ENCODE results near the gene SALL4.
"Not testable (repeated sequence)": the region's sequence is repeated elsewhere in the genome, so short reads cannot be mapped to it uniquely, and the experiment has no call there.

Gene SALL4

DNA sequence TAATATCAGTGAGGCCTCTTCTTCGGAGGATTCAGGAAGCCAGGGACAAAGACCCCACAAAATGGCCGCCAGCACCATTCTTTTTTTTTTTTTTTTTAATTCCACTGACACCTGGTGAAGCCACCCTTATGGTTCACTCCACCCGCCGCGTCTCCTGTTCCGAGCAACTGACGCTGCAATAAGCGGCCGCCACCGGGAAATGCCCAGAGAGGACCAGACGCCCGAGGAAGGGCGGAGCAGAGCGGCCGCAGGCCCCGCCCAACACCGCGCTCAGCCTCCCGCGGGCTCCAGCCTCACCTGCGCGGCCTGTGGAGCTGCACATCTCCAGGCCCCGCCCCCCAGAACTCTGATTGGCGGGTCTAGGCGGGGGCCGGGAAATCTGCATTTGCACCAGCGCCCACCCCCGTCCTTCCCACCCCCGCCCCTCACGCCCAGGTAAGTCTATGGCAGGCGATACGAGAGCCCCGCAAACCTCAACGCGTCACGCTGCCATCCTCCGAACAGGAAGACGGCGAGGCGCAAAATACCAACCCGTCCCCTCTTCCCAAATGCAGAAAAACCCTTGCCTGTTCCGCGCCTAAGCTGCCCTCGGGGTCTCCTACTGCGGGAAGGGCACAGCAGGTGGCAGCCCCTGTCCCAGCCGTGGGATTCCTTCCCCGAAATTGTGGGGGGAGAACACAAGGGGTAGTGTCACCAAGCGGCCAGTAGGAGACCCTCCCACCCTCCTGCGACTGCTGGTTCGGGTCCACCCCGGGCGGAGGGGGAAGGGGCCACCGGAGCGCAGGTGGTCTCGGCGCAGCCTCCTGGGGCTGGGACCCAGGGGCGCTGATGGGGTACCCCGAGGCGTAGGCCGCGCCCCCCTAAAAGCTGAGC lies 35.1 kb downstream of the SALL4 start:
- H3K27ac ChIP-seq (ENCODE audit: low read depth, low read length, severe bottlenecking): no peak overlapping the region
- no peaks in the 10 kb centered on the region for H3K36me3 ChIP-seq (ENCODE audit: control insufficient read depth, insufficient read depth, low read length)
- no peaks in the 10 kb centered on the region for H3K4me1 ChIP-seq (ENCODE audit: control insufficient read depth, insufficient read depth, low read length, poor library complexity, severe bottlenecking)
- WGBS, 2 experiments (ENCODE audit: insufficient coverage in 2 of 2): 4 to 5% methylated on average over 30 to 43 of the region's 61 CpGs
- H3K4me3 ChIP-seq (ENCODE audit: extremely low read depth, insufficient read depth, low read length, poor library complexity, severe bottlenecking): peak overlapping the region; percentile 61
- no peaks in the 10 kb centered on the region for H3K9me3 ChIP-seq (ENCODE audit: control insufficient read depth, low read length)

DNA sequence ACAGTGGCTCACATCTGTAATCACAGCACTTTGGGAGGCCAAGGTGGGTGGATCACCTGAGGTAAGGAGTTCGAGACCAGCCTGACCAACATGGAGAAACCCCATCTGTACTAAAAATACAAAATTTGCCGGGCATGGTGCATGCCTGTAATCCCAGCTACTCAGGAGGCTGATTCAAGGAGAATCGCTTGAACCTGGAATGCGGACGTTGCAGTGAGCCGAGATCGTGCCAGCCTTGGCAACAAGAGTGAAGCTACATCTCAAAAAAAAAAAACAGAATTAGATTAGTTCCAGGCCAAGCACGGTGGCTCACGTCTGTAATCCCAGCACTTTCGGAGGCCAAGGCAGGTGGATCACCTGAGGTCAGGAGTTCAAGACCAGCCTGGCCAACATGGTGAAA lies 36.9 kb downstream of the SALL4 start:
- H3K27ac ChIP-seq (ENCODE audit: low read depth, low read length, severe bottlenecking); H3K36me3 ChIP-seq (ENCODE audit: control insufficient read depth, insufficient read depth, low read length); H3K4me1 ChIP-seq (ENCODE audit: control insufficient read depth, insufficient read depth, low read length, poor library complexity, severe bottlenecking); H3K4me3 ChIP-seq (ENCODE audit: extremely low read depth, insufficient read depth, low read length, poor library complexity, severe bottlenecking); H3K9me3 ChIP-seq (ENCODE audit: control insufficient read depth, low read length): not testable (repeated sequence)
- WGBS, 2 experiments (ENCODE audit: insufficient coverage in 2 of 2): 92 to 96% methylated on average over 9 to 10 of the region's 10 CpGs

DNA sequence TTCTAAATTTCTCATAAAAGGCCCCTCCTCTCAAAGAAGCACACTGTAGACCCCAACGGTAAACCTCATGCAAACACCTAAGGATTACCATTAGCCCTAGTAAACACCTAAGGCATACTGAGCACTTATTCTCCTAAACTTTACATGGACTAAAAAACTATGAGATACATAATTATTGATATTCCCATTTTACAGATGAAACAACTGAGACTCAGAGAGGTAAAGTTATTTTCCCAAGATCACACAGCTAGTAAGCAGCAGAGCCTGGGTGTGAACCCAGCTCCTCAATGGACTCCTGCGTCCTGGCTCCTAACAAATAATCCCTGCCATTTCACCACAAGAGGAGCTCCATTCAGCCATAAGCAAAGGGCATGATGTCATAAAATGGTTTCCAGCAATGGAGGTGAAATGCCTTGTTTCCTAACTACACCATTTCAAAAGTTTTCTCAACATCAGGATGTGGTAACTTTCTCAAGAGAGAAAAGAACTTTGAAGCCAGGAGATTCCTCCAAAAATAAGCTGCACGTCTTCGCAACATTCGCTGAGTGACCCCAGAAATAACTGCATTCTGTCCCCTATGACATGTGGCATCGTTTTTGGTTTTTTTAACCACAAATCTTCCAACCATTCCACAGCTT lies 38.2 kb downstream of the SALL4 start:
- H3K27ac ChIP-seq (ENCODE audit: low read depth, low read length, severe bottlenecking): no peak overlapping the region
- WGBS, 2 experiments (ENCODE audit: insufficient coverage in 2 of 2): 88 to 96% methylated on average over 3 to 4 of the region's 6 CpGs
- peaks cover 5% of the 10 kb centered on the region for H3K36me3 ChIP-seq (ENCODE audit: control insufficient read depth, insufficient read depth, low read length)
- H3K9me3 ChIP-seq (ENCODE audit: control insufficient read depth, low read length): peaks cover 3% of the 10 kb centered on the region
- H3K4me3 ChIP-seq (ENCODE audit: extremely low read depth, insufficient read depth, low read length, poor library complexity, severe bottlenecking): no peak overlapping the region
- H3K4me1 ChIP-seq (ENCODE audit: control insufficient read depth, insufficient read depth, low read length, poor library complexity, severe bottlenecking): no peaks in the 10 kb centered on the region

DNA sequence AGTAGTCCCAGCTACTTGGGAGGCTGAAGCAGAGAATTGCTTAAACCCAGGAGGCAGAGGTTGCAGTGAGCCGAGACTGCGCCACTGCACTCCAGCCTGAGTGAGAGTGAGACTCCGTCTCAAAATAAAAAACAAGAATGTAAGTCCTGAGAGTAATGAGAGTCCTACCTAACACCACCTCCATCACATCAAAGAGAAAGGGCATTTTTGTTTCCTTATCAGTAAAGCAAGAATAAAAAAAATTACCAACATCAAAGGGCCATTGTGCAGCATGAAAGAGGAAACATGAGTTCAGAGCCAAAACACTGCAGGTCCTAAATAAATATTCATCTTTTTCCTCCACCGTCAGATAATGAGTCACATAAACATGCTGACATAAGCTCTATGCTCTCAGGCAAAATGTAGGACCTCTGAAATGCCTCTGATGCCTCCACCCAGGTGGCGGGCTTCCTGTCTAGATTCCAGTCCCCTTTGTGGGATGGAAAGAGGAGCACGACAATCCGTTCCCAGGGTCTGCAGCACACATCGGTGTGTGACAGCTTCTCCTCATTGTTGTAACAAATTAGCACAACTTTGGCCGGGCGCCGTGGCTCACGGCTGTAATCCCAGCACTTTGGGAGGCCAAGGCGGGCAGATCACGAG lies 41.3 kb downstream of the SALL4 start:
- WGBS, 2 experiments (ENCODE audit: insufficient coverage in 2 of 2): 65 to 77% methylated on average over 9 to 13 of the region's 14 CpGs
- no peak overlapping the region for H3K27ac ChIP-seq (ENCODE audit: low read depth, low read length, severe bottlenecking)
- no peak overlapping the region for H3K4me3 ChIP-seq (ENCODE audit: extremely low read depth, insufficient read depth, low read length, poor library complexity, severe bottlenecking)
- H3K9me3 ChIP-seq (ENCODE audit: control insufficient read depth, low read length): peaks cover 3% of the 10 kb centered on the region
- no peaks in the 10 kb centered on the region for H3K4me1 ChIP-seq (ENCODE audit: control insufficient read depth, insufficient read depth, low read length, poor library complexity, severe bottlenecking)
- H3K36me3 ChIP-seq (ENCODE audit: control insufficient read depth, insufficient read depth, low read length): peaks cover 5% of the 10 kb centered on the region

DNA sequence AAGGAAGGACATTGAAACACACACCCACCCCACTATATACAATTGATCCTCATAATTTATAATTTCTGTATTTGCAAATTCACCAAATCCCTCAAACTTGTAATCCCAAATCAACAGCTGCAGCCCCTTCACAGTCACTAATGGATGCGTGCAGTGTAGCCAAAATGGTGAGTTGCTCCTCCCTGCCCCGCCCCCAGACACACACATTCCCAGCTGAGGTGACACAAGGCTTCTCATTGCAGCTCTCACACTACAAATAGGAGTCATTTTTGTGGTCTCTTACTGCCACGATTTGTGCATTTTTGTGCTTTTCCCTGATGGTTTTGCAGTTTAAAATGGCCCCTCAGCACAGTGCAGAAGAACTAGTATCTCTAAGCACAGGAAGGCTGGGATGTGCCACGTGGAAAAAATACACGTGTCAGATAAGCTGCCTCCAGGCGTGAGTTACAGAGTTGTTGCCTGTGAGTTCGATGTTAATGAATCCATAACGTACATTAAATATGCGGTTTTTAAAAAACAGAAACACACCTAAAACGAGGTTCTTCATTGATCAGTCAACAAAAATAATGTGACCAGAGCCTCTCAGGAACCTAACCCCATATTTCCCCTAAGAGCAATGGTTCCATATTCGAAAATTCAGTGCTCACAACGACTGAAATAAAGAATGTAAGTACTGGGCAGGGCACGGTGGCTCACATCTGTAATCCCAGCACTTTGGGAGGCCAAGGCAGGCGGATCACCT lies 42.4 kb downstream of the SALL4 start:
- no peaks in the 10 kb centered on the region for H3K4me1 ChIP-seq (ENCODE audit: control insufficient read depth, insufficient read depth, low read length, poor library complexity, severe bottlenecking)
- H3K27ac ChIP-seq (ENCODE audit: low read depth, low read length, severe bottlenecking): no peak overlapping the region
- 89 to 91% methylated on average over 14 of the region's 14 CpGs for WGBS, 2 experiments (ENCODE audit: insufficient coverage in 2 of 2)
- peaks cover 5% of the 10 kb centered on the region for H3K36me3 ChIP-seq (ENCODE audit: control insufficient read depth, insufficient read depth, low read length)
- peaks cover 3% of the 10 kb centered on the region for H3K9me3 ChIP-seq (ENCODE audit: control insufficient read depth, low read length)
- H3K4me3 ChIP-seq (ENCODE audit: extremely low read depth, insufficient read depth, low read length, poor library complexity, severe bottlenecking): no peak overlapping the region

DNA sequence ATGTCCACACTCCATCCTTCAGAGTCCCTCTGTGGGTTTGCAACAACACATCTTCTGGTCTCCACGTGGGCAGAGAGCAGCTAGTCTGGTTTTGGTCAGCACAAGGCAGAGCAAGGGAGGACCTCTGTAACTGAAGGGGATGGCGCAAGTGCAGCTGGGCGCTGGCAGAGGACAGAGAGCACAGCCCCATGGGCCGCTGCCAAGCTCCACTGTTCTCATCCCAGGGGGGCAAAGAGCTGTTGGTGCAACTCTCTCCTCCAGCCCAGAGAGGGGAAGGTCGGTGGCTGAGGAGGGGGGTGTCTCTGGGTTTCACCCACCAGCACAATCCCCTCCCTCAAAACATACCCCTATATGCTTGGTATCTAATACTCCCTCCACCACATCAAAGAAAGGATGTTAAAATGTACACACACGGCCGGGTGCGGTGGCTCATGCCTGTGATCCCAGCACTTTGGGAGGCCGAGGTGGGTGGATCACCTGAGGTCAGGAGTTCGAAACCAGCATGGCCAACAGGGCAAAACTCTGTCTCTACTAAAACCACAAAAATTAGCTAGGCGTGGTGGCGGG lies 43.3 kb downstream of the SALL4 start:
- peaks cover 5% of the 10 kb centered on the region for H3K36me3 ChIP-seq (ENCODE audit: control insufficient read depth, insufficient read depth, low read length)
- 87% methylated on average over 8 to 10 of the region's 12 CpGs for WGBS, 2 experiments (ENCODE audit: insufficient coverage in 2 of 2)
- no peaks in the 10 kb centered on the region for H3K4me1 ChIP-seq (ENCODE audit: control insufficient read depth, insufficient read depth, low read length, poor library complexity, severe bottlenecking)
- H3K9me3 ChIP-seq (ENCODE audit: control insufficient read depth, low read length): peaks cover 3% of the 10 kb centered on the region
- no peak overlapping the region for H3K4me3 ChIP-seq (ENCODE audit: extremely low read depth, insufficient read depth, low read length, poor library complexity, severe bottlenecking)
- no peak overlapping the region for H3K27ac ChIP-seq (ENCODE audit: low read depth, low read length, severe bottlenecking)

DNA sequence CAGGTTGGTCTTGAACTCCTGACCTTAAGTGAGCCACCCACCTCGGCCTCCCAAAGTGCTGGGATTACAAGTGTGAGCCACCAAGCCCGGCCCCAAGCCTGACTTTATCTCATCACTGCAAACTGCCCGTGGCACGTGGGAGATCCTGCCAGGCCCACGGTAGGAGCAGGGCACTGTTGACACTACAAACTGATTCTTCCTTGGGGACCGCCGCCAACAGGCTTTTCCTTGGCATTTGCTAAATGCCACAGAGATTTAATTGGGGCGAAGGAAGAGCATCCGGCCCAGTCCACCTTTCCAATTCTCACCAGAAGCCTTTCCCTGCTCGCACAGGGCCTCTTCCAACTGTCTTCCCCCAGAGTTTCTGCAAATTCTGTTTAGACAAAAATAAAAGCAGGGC lies 45.1 kb downstream of the SALL4 start:
- peaks cover 5% of the 10 kb centered on the region for H3K36me3 ChIP-seq (ENCODE audit: control insufficient read depth, insufficient read depth, low read length)
- peaks cover 3% of the 10 kb centered on the region for H3K9me3 ChIP-seq (ENCODE audit: control insufficient read depth, low read length)
- no peaks in the 10 kb centered on the region for H3K4me1 ChIP-seq (ENCODE audit: control insufficient read depth, insufficient read depth, low read length, poor library complexity, severe bottlenecking)
- no peak overlapping the region for H3K27ac ChIP-seq (ENCODE audit: low read depth, low read length, severe bottlenecking)
- WGBS, 2 experiments (ENCODE audit: insufficient coverage in 2 of 2): 95 to 99% methylated on average over 10 of the region's 10 CpGs
- no peak overlapping the region for H3K4me3 ChIP-seq (ENCODE audit: extremely low read depth, insufficient read depth, low read length, poor library complexity, severe bottlenecking)

DNA sequence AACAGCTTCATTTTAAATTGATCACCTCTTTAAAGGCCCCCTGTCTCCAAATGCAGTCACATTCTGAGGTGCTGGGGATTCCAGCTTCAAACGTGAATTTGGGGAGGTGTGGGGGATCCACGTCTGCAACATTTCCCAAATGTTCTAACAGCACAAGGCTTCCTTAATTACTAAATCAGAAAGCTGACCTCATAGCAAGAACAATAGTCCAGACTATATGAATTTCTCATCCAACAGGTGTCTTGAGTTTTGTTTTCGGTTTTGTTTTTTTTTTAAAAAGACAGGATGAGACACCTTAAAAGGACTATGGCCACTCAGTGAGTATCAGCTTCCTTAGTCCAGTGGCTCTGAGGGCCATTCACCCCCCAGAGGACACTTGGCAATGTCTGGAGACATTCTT lies 45.7 kb downstream of the SALL4 start:
- Histone ChIP-seq H3K36me3 (ENCODE audit: control insufficient read depth, insufficient read depth, low read length) (peaks cover under 1% of the 10 kb centered on the region), H3K4me1 (ENCODE audit: control insufficient read depth, insufficient read depth, low read length, poor library complexity, severe bottlenecking) (no peaks in the 10 kb centered on the region), H3K27ac (ENCODE audit: low read depth, low read length, severe bottlenecking) (no peak overlapping the region), H3K9me3 (ENCODE audit: control insufficient read depth, low read length) (peaks cover 3% of the 10 kb centered on the region), H3K4me3 (ENCODE audit: extremely low read depth, insufficient read depth, low read length, poor library complexity, severe bottlenecking) (no peak overlapping the region)
- WGBS, 2 experiments (ENCODE audit: insufficient coverage in 2 of 2): 100% methylated on average over 1 of the region's 3 CpGs

DNA sequence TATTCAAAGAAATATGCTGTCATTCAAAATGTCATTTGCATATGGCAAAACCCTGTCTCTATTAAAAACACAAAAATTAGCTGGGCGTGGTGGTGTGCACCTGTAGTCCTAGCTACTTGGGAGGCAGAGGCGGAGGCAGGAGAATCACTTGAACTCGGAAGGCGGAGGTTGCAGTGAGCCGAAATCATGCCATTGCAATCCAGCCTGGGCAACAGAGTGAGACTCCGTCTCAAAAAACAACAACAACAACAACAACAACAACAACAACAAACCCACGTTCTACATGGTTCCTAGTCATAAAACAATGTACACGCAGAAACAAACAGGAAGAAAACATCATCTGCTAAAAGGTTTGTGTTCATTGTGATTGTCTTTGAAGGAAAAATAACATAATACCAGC lies 49.1 kb downstream of the SALL4 start:
- not testable (repeated sequence) for H3K9me3 ChIP-seq (ENCODE audit: control insufficient read depth, low read length); H3K4me3 ChIP-seq (ENCODE audit: extremely low read depth, insufficient read depth, low read length, poor library complexity, severe bottlenecking); H3K27ac ChIP-seq (ENCODE audit: low read depth, low read length, severe bottlenecking); H3K36me3 ChIP-seq (ENCODE audit: control insufficient read depth, insufficient read depth, low read length); H3K4me1 ChIP-seq (ENCODE audit: control insufficient read depth, insufficient read depth, low read length, poor library complexity, severe bottlenecking)
- WGBS, 2 experiments (ENCODE audit: insufficient coverage in 2 of 2): 94% methylated on average over 5 of the region's 8 CpGs; no CpG with 5 or more reads in 1 of the 2 experiments

DNA sequence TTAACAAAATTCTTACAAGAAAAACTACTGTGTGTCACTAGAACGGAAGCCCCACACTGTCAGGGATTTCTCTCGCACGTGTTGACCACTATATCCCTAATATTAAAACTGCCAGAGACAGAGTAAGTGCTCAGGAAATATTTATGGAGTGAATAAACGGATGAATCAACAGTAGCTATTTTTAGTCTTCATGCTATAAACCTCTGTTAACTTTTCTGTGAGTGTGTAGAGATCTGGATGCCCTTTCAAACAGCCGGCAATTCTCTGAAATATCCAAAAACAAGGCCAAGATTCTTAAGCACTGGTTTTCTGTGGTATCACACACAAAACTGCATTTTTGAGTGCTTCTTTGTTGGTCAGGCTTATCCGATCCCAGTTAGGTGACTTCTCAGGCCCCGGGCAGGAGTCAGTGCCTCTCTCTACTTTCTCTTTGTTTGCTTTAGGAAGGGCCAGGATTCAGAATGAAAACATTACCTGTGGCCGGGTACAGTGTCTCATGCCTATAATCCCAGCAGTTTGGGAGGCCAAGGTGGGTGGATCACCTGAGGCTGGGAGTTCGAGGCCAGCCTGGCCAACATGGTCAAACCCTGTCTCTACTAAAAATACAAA lies 49.9 kb downstream of the SALL4 start:
- WGBS, 2 experiments (ENCODE audit: insufficient coverage in 2 of 2): 80 to 93% methylated on average over 2 of the region's 9 CpGs
- H3K4me3 ChIP-seq (ENCODE audit: extremely low read depth, insufficient read depth, low read length, poor library complexity, severe bottlenecking): no peak overlapping the region
- peak overlapping the region; percentile 66 for H3K27ac ChIP-seq (ENCODE audit: low read depth, low read length, severe bottlenecking)
- no peaks in the 10 kb centered on the region for H3K9me3 ChIP-seq (ENCODE audit: control insufficient read depth, low read length)
- peaks cover 7% of the 10 kb centered on the region for H3K4me1 ChIP-seq (ENCODE audit: control insufficient read depth, insufficient read depth, low read length, poor library complexity, severe bottlenecking)
- H3K36me3 ChIP-seq (ENCODE audit: control insufficient read depth, insufficient read depth, low read length): no peaks in the 10 kb centered on the region
